HepG2 (cell line): ENCODE results near the gene USP35. TPM values are rescaled to one million over a fixed set of nuclear protein-coding genes. Genes with fewer than 3 reads are reported as not detected.

Experiments
- GFI1 ChIP-seq: sonication (generic); formaldehyde crosslinking; IDR thresholded peaks from 2 replicates; pipeline ENCODE4 v1.5.0; 2020; ENCODE audit warnings: missing genetic modification reagents, mild to moderate bottlenecking, borderline replicate concordance
- HES4 ChIP-seq: sonication (generic); formaldehyde crosslinking; IDR thresholded peaks from 2 replicates; pipeline ENCODE4 v1.9.0; 2021; ENCODE audit warnings: mild to moderate bottlenecking, missing genetic modification reagents, borderline replicate concordance
- NCOA2 ChIP-seq: sonication (generic); formaldehyde crosslinking; IDR thresholded peaks from 2 replicates; pipeline ENCODE4 v1.8.0; 2022; ENCODE audit warnings: inconsistent platforms
- REL ChIP-seq: sonication (generic); formaldehyde crosslinking; conservative IDR thresholded peaks from 2 replicates; pipeline ENCODE4 v1.8.0; 2022; ENCODE audit warnings: mild to moderate bottlenecking, missing genetic modification reagents, moderate library complexity
- RORA ChIP-seq: sonication (generic); formaldehyde crosslinking; IDR thresholded peaks from 2 replicates; pipeline ENCODE4 v1.5.0; 2020; ENCODE audit warnings: mild to moderate bottlenecking, missing genetic modification reagents, moderate library complexity
- SMAD3 ChIP-seq: sonication (generic); formaldehyde crosslinking; IDR thresholded peaks from 2 replicates; pipeline ENCODE4 v1.4.0; 2020; ENCODE audit warnings: missing genetic modification reagents
- TAF1 ChIP-seq: sonication (generic); formaldehyde crosslinking; IDR thresholded peaks from 2 replicates; pipeline ENCODE4 v1.4.0; 2020; ENCODE audit warnings: missing genetic modification reagents
- ZBTB40 ChIP-seq, 2 experiments: fragments of 450-650 bp in 1 of 2; sonication (generic) in 1 of 2; formaldehyde crosslinking in 1 of 2; IDR thresholded peaks; 2 replicates each; pipeline versions ENCODE4 v1.6.1 to v1.8.0; 2016 to 2022; ENCODE audit warnings: antibody characterized with exemption in 1 of 2, mild to moderate bottlenecking in 1 of 2, missing genetic modification reagents in 1 of 2
- ZBTB49 ChIP-seq: sonication (generic); formaldehyde crosslinking; IDR thresholded peaks from 2 replicates; pipeline ENCODE4 v1.4.0; 2020; ENCODE audit warnings: missing genetic modification reagents, borderline replicate concordance
- ZFAT ChIP-seq: sonication (generic); formaldehyde crosslinking; conservative IDR thresholded peaks from 2 replicates; pipeline ENCODE4 v1.8.1; 2023; ENCODE audit warnings: missing genetic modification reagents, inconsistent platforms
- ZNF788 ChIP-seq: sonication (generic); formaldehyde crosslinking; IDR thresholded peaks from 2 replicates; pipeline ENCODE4 v1.5.0; 2020; ENCODE audit warnings: mild to moderate bottlenecking, missing genetic modification reagents, borderline replicate concordance
- polyA plus RNA-seq, 8 experiments: library from polyadenylated mRNA; depleted of rRNA in 3 of 8; stranded (reverse) in 7 of 8; unstranded in 1 of 8; fragments of >200 nt; fragmentation: Illumina TruSeq in 4 of 8; extraction: Trizol in 4 of 8; gene quantifications; 2 replicates each; pipeline versions ENCODE4 v1.2.1 to v1.2.3, GENCODE V29; 2011 to 2016; ENCODE audit warnings: low read depth in 4 of 8, missing spikeins in 1 of 8, mixed read lengths in 1 of 8; ENCODE audit not compliant: insufficient read depth in 1 of 8
- total RNA-seq, 5 experiments: library from RNA; depleted of rRNA; stranded (reverse); fragments of >200 nt; fragmentation: Illumina TruSeq; extraction: Trizol; gene quantifications; 2 replicates each; pipeline ENCODE4 v1.2.3, GENCODE V29; 2016; ENCODE audit warnings: low read depth in 1 of 5
- TF ChIP-seq, protein P1 (sequence below): sonication (generic); formaldehyde crosslinking; conservative IDR thresholded peaks from 2 replicates; pipeline ENCODE4 v1.4.0; 2020; ENCODE audit warnings: mild to moderate bottlenecking, missing genetic modification reagents, moderate library complexity

The USP35 gene
- total and polyA plus RNA-seq, 2 of the 13 experiments (the other 11 are each of a cell fraction or from before 2014, with no cell fraction given): 4.6 to 7.7 TPM

DNA sequence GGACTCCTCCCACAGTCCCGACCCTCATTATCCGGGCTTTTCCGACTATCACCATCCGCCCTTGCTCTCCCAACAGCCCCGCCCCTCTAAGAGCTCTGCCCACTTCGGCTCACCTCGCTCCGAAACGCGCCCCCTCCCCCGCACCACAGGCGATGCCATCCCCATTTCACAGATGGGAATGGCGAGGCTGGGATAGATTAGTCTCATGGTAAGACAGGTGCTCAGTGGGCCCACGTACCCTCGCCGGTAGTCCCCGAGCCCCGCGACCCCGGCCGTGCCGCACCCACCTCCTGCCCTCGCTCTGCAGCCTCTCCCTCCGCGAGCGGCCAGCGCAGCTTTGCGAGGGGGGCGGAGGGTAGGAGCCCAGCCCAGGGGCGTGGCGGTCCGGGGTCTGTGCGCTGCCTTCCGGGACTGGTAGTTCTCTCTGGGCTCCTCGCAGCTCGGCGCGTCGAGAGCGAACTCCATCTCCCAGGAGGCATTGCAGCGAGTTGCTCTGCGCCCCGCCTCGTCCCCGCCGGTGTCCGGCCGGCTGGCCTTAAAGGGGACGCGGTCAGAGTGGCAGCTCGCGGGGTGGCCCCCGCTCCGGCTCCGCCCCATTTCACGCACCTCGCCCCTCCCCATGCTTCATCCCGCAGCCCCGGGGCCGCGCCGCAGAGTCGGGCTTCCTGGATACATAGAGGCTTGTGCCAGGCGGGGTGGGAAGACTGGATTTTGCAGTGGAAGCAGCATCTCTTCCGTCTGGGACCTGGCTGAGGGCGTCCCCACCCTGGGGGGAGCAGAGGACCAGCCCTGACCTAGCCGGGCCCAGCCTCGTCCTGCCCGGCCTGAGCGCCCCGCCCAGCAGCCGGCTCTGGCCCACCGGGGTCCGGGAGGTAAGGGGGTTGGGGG, at the start of gene USP35, which contains the start of gene KCTD21 (continued):
- TF ChIP-seq REL (CRISPR knock-in tag): peak; percentile 68; the same call in 1 of the 2 replicates
- TF ChIP-seq ZNF788 (CRISPR knock-in tag): peak; percentile 58; the same call in 1 of the 2 replicates
- TF ChIP-seq HES4 (CRISPR knock-in tag): no peak
- TF ChIP-seq NCOA2 (CRISPR knock-in tag): no peak; the same call in 1 of the 2 replicates
- TF ChIP-seq, protein P1, sequence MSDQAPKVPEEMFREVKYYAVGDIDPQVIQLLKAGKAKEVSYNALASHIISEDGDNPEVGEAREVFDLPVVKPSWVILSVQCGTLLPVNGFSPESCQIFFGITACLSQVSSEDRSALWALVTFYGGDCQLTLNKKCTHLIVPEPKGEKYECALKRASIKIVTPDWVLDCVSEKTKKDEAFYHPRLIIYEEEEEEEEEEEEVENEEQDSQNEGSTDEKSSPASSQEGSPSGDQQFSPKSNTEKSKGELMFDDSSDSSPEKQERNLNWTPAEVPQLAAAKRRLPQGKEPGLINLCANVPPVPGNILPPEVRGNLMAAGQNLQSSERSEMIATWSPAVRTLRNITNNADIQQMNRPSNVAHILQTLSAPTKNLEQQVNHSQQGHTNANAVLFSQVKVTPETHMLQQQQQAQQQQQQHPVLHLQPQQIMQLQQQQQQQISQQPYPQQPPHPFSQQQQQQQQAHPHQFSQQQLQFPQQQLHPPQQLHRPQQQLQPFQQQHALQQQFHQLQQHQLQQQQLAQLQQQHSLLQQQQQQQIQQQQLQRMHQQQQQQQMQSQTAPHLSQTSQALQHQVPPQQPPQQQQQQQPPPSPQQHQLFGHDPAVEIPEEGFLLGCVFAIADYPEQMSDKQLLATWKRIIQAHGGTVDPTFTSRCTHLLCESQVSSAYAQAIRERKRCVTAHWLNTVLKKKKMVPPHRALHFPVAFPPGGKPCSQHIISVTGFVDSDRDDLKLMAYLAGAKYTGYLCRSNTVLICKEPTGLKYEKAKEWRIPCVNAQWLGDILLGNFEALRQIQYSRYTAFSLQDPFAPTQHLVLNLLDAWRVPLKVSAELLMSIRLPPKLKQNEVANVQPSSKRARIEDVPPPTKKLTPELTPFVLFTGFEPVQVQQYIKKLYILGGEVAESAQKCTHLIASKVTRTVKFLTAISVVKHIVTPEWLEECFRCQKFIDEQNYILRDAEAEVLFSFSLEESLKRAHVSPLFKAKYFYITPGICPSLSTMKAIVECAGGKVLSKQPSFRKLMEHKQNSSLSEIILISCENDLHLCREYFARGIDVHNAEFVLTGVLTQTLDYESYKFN: peak; percentile 69
- TF ChIP-seq ZBTB49: no peak
- no peak for TF ChIP-seq ZBTB40 (IDR thresholded peaks at IDR 0.05)
- peak; percentile 59; the same call in 1 of the 2 replicates for TF ChIP-seq ZBTB40 (CRISPR knock-in tag; IDR thresholded peaks at IDR 0.05)
- peak; percentile 82 for TF ChIP-seq TAF1 (CRISPR knock-in tag)
- TF ChIP-seq GFI1 (CRISPR knock-in tag): peak; percentile 81; the same call in 1 of the 2 replicates
- TF ChIP-seq ZFAT: no peak
- TF ChIP-seq SMAD3 (CRISPR knock-in tag): peak; percentile 20; the same call in 1 of the 2 replicates
- TF ChIP-seq RORA (CRISPR knock-in tag): no peak
